ENCODE measurements around the gene AGBL4. TPM values are rescaled to one million over a fixed set of nuclear protein-coding genes. Genes with fewer than 3 reads are reported as not detected.

AGBL4 gene
- total RNA-seq, 2 donors from 2014 or later = 0.40 to 5.5 TPM

DNA sequence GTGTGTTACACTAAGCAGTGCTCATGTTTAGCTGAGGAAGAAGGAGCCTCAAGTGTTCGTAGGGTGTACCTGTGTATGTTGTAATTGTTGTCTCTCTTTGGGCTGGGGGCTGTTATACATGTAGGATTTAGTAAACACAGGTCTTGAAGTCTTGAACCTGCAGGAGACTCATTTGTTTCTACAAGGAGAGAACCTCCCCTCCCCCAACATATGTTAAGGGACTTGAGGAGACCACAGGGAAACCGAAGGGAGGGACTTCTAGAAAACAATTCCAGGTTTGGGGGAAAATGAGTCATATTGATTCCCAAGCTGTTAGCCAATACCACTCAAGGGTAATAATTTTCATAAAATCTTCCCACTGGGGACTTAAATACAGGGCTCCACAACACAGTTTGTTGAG lies 25.0 kb upstream of the AGBL4 start:
- no peak overlapping the region for H3K27ac Mint-ChIP-seq
- peak overlapping the region; percentile 40 for H3K4me3 Mint-ChIP-seq

DNA sequence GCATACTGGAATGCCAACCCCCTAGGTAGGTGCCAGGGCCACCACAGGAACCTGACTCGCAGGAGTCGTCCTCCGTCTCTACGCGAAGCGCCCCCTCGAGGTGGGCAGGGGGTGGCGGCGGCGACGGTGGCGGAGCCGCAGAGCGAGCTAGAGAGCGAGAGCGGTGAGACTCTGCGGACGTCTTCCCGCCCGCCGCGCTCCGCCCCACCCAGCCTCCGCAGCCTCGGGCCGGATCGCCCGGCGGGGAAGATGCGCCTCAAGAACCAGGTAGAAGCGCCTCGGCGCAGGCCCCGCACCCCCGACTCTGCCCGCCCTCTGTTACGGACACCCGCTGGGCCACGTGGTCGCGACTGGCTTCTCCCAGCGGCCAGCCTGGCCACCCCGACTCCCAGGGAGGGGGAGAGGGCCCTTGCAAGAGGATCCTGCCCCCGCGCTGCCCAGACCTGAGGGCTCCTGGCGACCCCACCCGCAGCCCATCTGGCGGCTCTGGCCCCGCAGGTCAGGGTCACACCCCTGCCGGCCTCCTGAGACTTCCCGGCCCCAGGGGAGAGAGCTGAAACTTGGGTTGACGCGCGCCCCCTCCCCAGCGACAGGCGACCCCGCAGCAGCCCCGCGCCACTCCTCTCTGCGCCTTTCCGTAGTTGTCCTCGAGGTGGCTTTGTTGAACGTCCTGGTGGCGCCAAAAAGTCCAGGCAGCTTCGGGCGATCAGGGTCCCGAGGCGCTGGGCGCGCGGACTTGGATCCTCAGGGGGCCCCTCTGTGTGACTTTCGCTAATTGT lies 24.4 kb upstream of the AGBL4 start:
- peaks cover 11% of the 10 kb centered on the region for H3K27me3 ChIP-seq (ENCODE audit: control insufficient read depth, insufficient read depth, low read length, poor library complexity, severe bottlenecking)
- H3K36me3 Mint-ChIP-seq (ENCODE audit: low read depth) = no peaks in the 10 kb centered on the region
- H3K9me3 ChIP-seq (ENCODE audit: control insufficient read depth, low read length) = peaks cover 49% of the 10 kb centered on the region
- peaks cover 57% of the 10 kb centered on the region for H3K27me3 Mint-ChIP-seq (ENCODE audit: insufficient read depth)
- peak; percentile 90 for DNase-seq
- H3K27ac ChIP-seq (ENCODE audit: low read depth, low read length) = no peak overlapping the region
- no peak overlapping the region for H3K27ac Mint-ChIP-seq
- TF ChIP-seq, protein P1, sequence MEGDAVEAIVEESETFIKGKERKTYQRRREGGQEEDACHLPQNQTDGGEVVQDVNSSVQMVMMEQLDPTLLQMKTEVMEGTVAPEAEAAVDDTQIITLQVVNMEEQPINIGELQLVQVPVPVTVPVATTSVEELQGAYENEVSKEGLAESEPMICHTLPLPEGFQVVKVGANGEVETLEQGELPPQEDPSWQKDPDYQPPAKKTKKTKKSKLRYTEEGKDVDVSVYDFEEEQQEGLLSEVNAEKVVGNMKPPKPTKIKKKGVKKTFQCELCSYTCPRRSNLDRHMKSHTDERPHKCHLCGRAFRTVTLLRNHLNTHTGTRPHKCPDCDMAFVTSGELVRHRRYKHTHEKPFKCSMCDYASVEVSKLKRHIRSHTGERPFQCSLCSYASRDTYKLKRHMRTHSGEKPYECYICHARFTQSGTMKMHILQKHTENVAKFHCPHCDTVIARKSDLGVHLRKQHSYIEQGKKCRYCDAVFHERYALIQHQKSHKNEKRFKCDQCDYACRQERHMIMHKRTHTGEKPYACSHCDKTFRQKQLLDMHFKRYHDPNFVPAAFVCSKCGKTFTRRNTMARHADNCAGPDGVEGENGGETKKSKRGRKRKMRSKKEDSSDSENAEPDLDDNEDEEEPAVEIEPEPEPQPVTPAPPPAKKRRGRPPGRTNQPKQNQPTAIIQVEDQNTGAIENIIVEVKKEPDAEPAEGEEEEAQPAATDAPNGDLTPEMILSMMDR (conservative IDR thresholded peaks at IDR 0.05) = peak; percentile 84
- H3K4me3 ChIP-seq (ENCODE audit: low read length) = no peak overlapping the region
- no peaks in the 10 kb centered on the region for H3K4me1 ChIP-seq (ENCODE audit: control insufficient read depth, insufficient read depth, low read length)
- H3K36me3 ChIP-seq (ENCODE audit: control insufficient read depth, insufficient read depth, low read length) = no peaks in the 10 kb centered on the region
- H3K9me3 Mint-ChIP-seq = peaks cover 2% of the 10 kb centered on the region
- peaks cover 11% of the 10 kb centered on the region for H3K4me1 Mint-ChIP-seq
- WGBS, 2 experiments (ENCODE audit: insufficient coverage in 1 of 2, insufficient read length in 1 of 2) = 41 to 69% methylated on average over 20 to 72 of the region's 72 CpGs
- H3K9ac ChIP-seq (ENCODE audit: extremely low read depth, low read length, poor library complexity, severe bottlenecking) = no peak overlapping the region
- peak overlapping the region; percentile 40 for H3K4me3 Mint-ChIP-seq

More for the DNA sequence above, 25.0 kb upstream of the AGBL4 start:
- Histone ChIP-seq H3K9me3 (ENCODE audit: control insufficient read depth, low read length) (peaks cover 51% of the 10 kb centered on the region), H3K36me3 (ENCODE audit: control insufficient read depth, insufficient read depth, low read length) (no peaks in the 10 kb centered on the region), H3K4me3 (ENCODE audit: low read length) (no peak overlapping the region), H3K27ac (ENCODE audit: low read depth, low read length) (no peak overlapping the region), H3K9ac (ENCODE audit: extremely low read depth, low read length, poor library complexity, severe bottlenecking) (no peak overlapping the region), H3K4me1 (ENCODE audit: control insufficient read depth, insufficient read depth, low read length) (no peaks in the 10 kb centered on the region), H3K27me3 (ENCODE audit: control insufficient read depth, insufficient read depth, low read length, poor library complexity, severe bottlenecking) (peaks cover 11% of the 10 kb centered on the region)
- 56 to 71% methylated on average over 1 to 2 of the region's 2 CpGs for WGBS, 2 experiments (ENCODE audit: insufficient coverage in 1 of 2, insufficient read length in 1 of 2)
- peaks cover 58% of the 10 kb centered on the region for H3K27me3 Mint-ChIP-seq (ENCODE audit: insufficient read depth)
- H3K4me1 Mint-ChIP-seq = peaks cover 11% of the 10 kb centered on the region
- DNase-seq = no peak
- H3K36me3 Mint-ChIP-seq (ENCODE audit: low read depth) = no peaks in the 10 kb centered on the region
- TF ChIP-seq, protein P1 (conservative IDR thresholded peaks at IDR 0.05) = no peak
- H3K9me3 Mint-ChIP-seq = peaks cover 2% of the 10 kb centered on the region

DNA sequence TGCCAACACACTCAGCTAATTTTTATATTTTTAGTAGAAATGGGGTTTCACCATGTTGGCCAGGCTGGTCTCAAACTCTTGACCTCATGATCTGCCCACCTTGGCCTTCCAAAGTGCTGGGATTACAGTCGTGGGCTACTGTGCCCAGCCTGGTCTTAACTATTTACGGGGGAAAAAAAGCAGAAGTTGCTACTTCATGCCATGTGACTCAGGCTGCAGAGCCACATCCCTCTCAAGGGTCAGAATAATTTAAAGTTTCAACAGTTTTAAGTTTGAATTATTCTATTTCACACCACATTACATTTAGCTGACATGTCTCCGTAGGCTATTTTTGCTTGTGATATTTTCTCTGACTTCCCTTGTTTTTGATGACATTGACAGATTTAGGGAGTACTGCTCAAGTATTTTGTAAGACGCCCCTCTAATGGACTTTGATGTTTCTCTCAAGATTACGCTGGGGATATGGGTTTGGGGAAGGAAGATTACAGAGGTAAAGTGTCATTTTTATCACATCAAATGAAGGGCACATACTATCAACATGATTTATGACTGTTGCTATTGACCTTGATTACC lies 14.6 kb upstream of the AGBL4 start:
- Histone ChIP-seq H3K4me1 (ENCODE audit: control insufficient read depth, insufficient read depth, low read length) (no peaks in the 10 kb centered on the region), H3K4me3 (ENCODE audit: low read length) (no peak overlapping the region), H3K27ac (ENCODE audit: low read depth, low read length) (no peak overlapping the region), H3K36me3 (ENCODE audit: control insufficient read depth, insufficient read depth, low read length) (no peaks in the 10 kb centered on the region), H3K27me3 (ENCODE audit: control insufficient read depth, insufficient read depth, low read length, poor library complexity, severe bottlenecking) (no peaks in the 10 kb centered on the region), H3K9me3 (ENCODE audit: control insufficient read depth, low read length) (peaks cover 59% of the 10 kb centered on the region), H3K9ac (ENCODE audit: extremely low read depth, low read length, poor library complexity, severe bottlenecking) (no peak overlapping the region)
- no peak for DNase-seq
- TF ChIP-seq, protein P1 (conservative IDR thresholded peaks at IDR 0.05) = no peak
- Mint-ChIP-seq H3K4me3 (no peak overlapping the region), H3K36me3 (ENCODE audit: low read depth) (no peaks in the 10 kb centered on the region), H3K4me1 (no peaks in the 10 kb centered on the region), H3K27me3 (ENCODE audit: insufficient read depth) (peaks cover 49% of the 10 kb centered on the region), H3K27ac (no peak overlapping the region), H3K9me3 (peaks cover 22% of the 10 kb centered on the region)
- WGBS, 2 experiments (ENCODE audit: insufficient coverage in 1 of 2, insufficient read length in 1 of 2) = 59 to 71% methylated on average over 4 to 5 of the region's 5 CpGs
